Measurements from ENCODE around the gene CDYL. TPM values are rescaled to one million over a fixed set of nuclear protein-coding genes. Genes with fewer than 3 reads are reported as not detected.

Gene CDYL
- total and polyA plus RNA-seq, 7 donors: 10.0 to 30.0 (median 19.9) TPM

DNA sequence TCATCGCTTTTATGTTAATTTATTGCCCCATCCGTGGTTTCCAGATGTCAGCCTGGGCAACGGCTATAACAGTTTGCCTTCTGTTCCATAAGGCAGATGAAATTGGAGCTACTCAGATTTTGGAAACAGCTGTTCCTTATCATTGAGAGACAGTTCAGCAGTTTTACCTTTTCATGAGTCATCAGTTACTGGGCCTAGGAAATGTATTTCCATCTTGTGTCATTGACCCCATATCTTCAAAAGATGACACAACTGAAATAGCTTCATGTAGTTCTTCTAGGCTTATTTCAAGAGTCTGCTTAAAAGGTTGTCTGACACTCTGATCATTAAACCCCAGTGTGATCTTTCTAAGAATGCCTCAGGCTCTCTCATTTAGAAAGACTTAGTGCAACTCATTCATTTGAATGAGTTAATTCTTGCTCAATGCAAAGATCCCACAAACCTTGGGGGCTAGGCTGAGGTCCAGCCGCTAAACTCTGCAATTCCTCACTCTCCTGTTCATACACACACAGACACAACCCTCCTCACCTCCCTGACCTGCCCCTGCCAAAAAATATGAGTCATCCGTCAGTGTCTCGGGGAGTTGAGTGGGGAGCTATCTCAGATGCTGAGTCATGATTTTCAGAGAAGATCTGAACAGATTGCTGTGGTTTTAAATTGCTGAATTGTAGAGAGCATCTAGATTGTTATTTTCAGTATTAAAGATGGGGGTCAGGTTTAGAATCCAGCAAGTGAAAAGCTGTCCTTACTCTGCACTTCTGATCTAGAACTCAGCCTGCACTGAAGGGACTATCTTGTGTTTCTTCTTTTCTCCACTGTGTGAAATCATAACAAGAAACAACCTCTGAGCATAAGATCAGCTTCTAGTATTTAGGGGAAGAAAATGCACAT is 165.8 kb downstream of the CDYL start:
- Histone ChIP-seq H3K4me3 (no peak overlapping the region), H3K27me3 (ENCODE audit: insufficient read depth in 3 of 3, low read length in 2 of 3) (no peaks in the 10 kb centered on the region), H3K4me1 (peaks cover 21% of the 10 kb centered on the region), H3K36me3 (ENCODE audit: insufficient read depth in 1 of 2, low read depth in 1 of 2) (peaks cover 0 to 8% of the 10 kb centered on the region in 2 donors), H3K27ac (peak overlapping the region; percentile 64), H3K9me3 (no peaks in the 10 kb centered on the region)
- TF ChIP-seq, protein P1, sequence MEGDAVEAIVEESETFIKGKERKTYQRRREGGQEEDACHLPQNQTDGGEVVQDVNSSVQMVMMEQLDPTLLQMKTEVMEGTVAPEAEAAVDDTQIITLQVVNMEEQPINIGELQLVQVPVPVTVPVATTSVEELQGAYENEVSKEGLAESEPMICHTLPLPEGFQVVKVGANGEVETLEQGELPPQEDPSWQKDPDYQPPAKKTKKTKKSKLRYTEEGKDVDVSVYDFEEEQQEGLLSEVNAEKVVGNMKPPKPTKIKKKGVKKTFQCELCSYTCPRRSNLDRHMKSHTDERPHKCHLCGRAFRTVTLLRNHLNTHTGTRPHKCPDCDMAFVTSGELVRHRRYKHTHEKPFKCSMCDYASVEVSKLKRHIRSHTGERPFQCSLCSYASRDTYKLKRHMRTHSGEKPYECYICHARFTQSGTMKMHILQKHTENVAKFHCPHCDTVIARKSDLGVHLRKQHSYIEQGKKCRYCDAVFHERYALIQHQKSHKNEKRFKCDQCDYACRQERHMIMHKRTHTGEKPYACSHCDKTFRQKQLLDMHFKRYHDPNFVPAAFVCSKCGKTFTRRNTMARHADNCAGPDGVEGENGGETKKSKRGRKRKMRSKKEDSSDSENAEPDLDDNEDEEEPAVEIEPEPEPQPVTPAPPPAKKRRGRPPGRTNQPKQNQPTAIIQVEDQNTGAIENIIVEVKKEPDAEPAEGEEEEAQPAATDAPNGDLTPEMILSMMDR (IDR thresholded peaks at IDR 0.05): no peak
- DNase-seq (peak in 1 of 2 donors; percentile 46), ATAC-seq (peak; percentile 92 to 96 (median 94))
- intact Hi-C loops (cut with DNase I): no loop called here
- WGBS, 3 donors: 28 to 31% (median 29%) methylated on average over 6 of the region's 6 CpGs

GRCh38 chr6:4942673-4943009 is 166.4 kb downstream of the CDYL start:
- 43 to 51% (median 47%) methylated on average over 4 of the region's 4 CpGs for WGBS, 3 donors
- DNase-seq: no peak
- Histone ChIP-seq H3K9me3 (no peaks in the 10 kb centered on the region), H3K27me3 (ENCODE audit: insufficient read depth in 3 of 3, low read length in 2 of 3) (no peaks in the 10 kb centered on the region), H3K36me3 (ENCODE audit: insufficient read depth in 1 of 2, low read depth in 1 of 2) (peaks cover 0 to 8% of the 10 kb centered on the region in 2 donors), H3K4me3 (no peak overlapping the region), H3K27ac (peak overlapping the region; percentile 64), H3K4me1 (peaks cover 21% of the 10 kb centered on the region)
- ATAC-seq: peak; percentile 49 to 62 (median 54)
- TF ChIP-seq, protein P1 (IDR thresholded peaks at IDR 0.05): no peak
- intact Hi-C loops (cut with DNase I): no loop called here

- Histone ChIP-seq H3K4me1 (peaks cover 21% of the 10 kb centered on the region), H3K27ac (no peak overlapping the region), H3K4me3 (no peak overlapping the region), H3K36me3 (ENCODE audit: insufficient read depth in 1 of 2, low read depth in 1 of 2) (peaks cover 0 to 8% of the 10 kb centered on the region in 2 donors), H3K27me3 (ENCODE audit: insufficient read depth in 3 of 3, low read length in 2 of 3) (no peaks in the 10 kb centered on the region), H3K9me3 (no peaks in the 10 kb centered on the region)
- TF ChIP-seq, protein P1 (IDR thresholded peaks at IDR 0.05): no peak
- DNase-seq (no peak), ATAC-seq (no peak)
- WGBS, 3 donors: 56 to 64% (median 56%) methylated on average over 2 of the region's 2 CpGs
- intact Hi-C loops (cut with DNase I): no loop called here
Observed at GRCh38 chr6:4943716-4944115, 167.5 kb downstream of the CDYL start.

- Histone ChIP-seq H3K9me3 (no peaks in the 10 kb centered on the region), H3K4me3 (no peak overlapping the region), H3K36me3 (ENCODE audit: insufficient read depth in 1 of 2, low read depth in 1 of 2) (peaks cover 0 to 8% of the 10 kb centered on the region in 2 donors), H3K4me1 (peaks cover 21% of the 10 kb centered on the region), H3K27me3 (ENCODE audit: insufficient read depth in 3 of 3, low read length in 2 of 3) (no peaks in the 10 kb centered on the region), H3K27ac (no peak overlapping the region)
- intact Hi-C loops (cut with DNase I): no loop called here
- DNase-seq: no peak
- WGBS, 3 donors: 95 to 99% (median 97%) methylated on average over 8 of the region's 8 CpGs
- TF ChIP-seq, protein P1 (IDR thresholded peaks at IDR 0.05): no peak
- no peak for ATAC-seq
Observed at GRCh38 chr6:4944325-4944724, 168.1 kb downstream of the CDYL start.
